ENCODE results near the gene DSC2. TPM values are rescaled to one million over a fixed set of nuclear protein-coding genes. Genes with fewer than 3 reads are reported as not detected.

DSC2 gene
- total and polyA plus RNA-seq, 2 of the 8 experiments (the other 6 are each of a cell fraction or from before 2014, with no cell fraction given), result 4.6 to 39.7 TPM

DNA sequence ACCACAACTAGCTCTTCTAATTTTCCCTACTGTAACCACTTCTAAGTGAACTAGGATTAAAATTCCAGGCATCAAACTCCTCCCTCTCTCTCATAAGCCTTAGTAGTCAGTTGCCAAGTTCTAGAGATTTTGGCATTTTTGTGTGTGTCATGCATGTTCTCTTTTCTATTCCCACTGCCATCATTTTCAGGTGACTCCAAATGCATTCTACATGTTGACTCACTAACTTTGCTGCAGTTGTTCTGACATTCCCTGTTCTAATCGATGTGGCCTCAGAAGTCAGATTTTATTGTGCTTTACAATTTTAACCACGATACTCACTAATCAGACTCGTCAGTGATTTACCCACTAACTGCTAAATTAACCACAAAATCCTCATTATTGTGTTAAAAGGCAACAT lies 47.1 kb upstream of the DSC2 start:
- FAIRE-seq (no peak), DNase-seq (ENCODE audit: low read depth in 1 of 2, low spot score in 2 of 2) (no peak)
- Histone ChIP-seq H3K79me1 (ENCODE audit: low read depth, low read length) (no peaks in the 10 kb centered on the region), H2BK20ac (ENCODE audit: low read length) (no peak overlapping the region), H3K56ac (replicated peaks; ENCODE audit: insufficient read length, low read depth, low read length) (no peak overlapping the region), H3K79me2 (ENCODE audit: control insufficient read depth in 1 of 2, insufficient read depth in 2 of 2, low read length in 2 of 2) (no peaks in the 10 kb centered on the region), H3K9me3 (ENCODE audit: insufficient read depth in 2 of 2, low read depth in 1 of 2, low read length in 1 of 2) (no peaks in the 10 kb centered on the region), H2BK120ac (replicated peaks; ENCODE audit: low read depth, low read length) (no peak overlapping the region), H3K36me3 (ENCODE audit: control insufficient read depth in 2 of 4, insufficient read depth in 4 of 4, low read length in 3 of 4) (no peaks in the 10 kb centered on the region), H3K18ac (ENCODE audit: extremely low read depth, low read length) (no peak overlapping the region), H4K5ac (ENCODE audit: insufficient read length, low read depth, low read length) (no peak overlapping the region), H3K9ac (replicated peaks in 1 of 4; ENCODE audit: extremely low read depth in 1 of 4, low read depth in 3 of 4, low read length in 3 of 4) (no peak overlapping the region), H3K23ac (ENCODE audit: insufficient read length) (no peak overlapping the region), H4K20me1 (replicated peaks in 1 of 2; ENCODE audit: control insufficient read depth in 1 of 2, insufficient read depth in 2 of 2, low read length in 2 of 2) (peaks cover 0 to 5% of the 10 kb centered on the region in 2 experiments), H3K4ac (replicated peaks; ENCODE audit: insufficient read length, low read depth, low read length) (no peak overlapping the region), H3K4me2 (ENCODE audit: insufficient read depth in 1 of 2, low read depth in 2 of 2, low read length in 2 of 2) (no peak overlapping the region), H3K4me1 (replicated peaks in 1 of 4; ENCODE audit: control insufficient read depth in 3 of 4, insufficient read depth in 4 of 4, low read length in 3 of 4) (no peaks in the 10 kb centered on the region), H2BK15ac (ENCODE audit: low read length) (no peak overlapping the region), H3K14ac (ENCODE audit: insufficient read length) (no peak overlapping the region), H3K27ac (ENCODE audit: low read depth, low read length) (no peak overlapping the region), H2AK5ac (ENCODE audit: low read depth, low read length) (no peak overlapping the region), H4K8ac (ENCODE audit: extremely low read depth, insufficient read depth, low read length) (no peak overlapping the region), H2AFZ (ENCODE audit: low read length) (0 out of 2 replicates have a peak overlapping the region, but pooled peaks have one; percentile 13), H2BK12ac (ENCODE audit: low read depth, low read length) (no peak overlapping the region), H3K27me3 (replicated peaks in 1 of 4; ENCODE audit: control insufficient read depth in 3 of 4, extremely low read depth in 1 of 4, insufficient read depth in 3 of 4, low read length in 3 of 4) (no peaks in the 10 kb centered on the region), H3K23me2 (ENCODE audit: low read depth, low read length) (peaks cover 8% of the 10 kb centered on the region; the same call in 1 of the 2 replicates), H4K91ac (replicated peaks; ENCODE audit: insufficient read length, low read length) (no peak overlapping the region), H3K4me3 (ENCODE audit: extremely low read depth in 1 of 4, insufficient read depth in 2 of 4, low read depth in 3 of 4, low read length in 4 of 4) (no peak overlapping the region), H2BK5ac (ENCODE audit: low read depth, low read length) (no peak overlapping the region)
- 68% methylated on average over 3 of the region's 3 CpGs; no CpG with 5 or more reads in 1 of the 2 experiments for WGBS, 2 experiments (ENCODE audit: extremely low coverage in 1 of 2, insufficient coverage in 1 of 2, insufficient read length in 1 of 2, insufficient replicate concordance in 2 of 2, low coverage in 1 of 2, low lambda C conversion rate in 2 of 2, missing lambda C conversion rate in 1 of 2)
- ChIA-PET POLR2A (ENCODE audit: partially characterized antibody) (no interaction called here), CTCF (ENCODE audit: partially characterized antibody) (no interaction called here)
- TF ChIP-seq, protein P1, sequence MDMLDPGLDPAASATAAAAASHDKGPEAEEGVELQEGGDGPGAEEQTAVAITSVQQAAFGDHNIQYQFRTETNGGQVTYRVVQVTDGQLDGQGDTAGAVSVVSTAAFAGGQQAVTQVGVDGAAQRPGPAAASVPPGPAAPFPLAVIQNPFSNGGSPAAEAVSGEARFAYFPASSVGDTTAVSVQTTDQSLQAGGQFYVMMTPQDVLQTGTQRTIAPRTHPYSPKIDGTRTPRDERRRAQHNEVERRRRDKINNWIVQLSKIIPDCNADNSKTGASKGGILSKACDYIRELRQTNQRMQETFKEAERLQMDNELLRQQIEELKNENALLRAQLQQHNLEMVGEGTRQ (IDR thresholded peaks at IDR 0.05; ENCODE audit: low read length), result no peak
- TF ChIP-seq, protein P2, sequence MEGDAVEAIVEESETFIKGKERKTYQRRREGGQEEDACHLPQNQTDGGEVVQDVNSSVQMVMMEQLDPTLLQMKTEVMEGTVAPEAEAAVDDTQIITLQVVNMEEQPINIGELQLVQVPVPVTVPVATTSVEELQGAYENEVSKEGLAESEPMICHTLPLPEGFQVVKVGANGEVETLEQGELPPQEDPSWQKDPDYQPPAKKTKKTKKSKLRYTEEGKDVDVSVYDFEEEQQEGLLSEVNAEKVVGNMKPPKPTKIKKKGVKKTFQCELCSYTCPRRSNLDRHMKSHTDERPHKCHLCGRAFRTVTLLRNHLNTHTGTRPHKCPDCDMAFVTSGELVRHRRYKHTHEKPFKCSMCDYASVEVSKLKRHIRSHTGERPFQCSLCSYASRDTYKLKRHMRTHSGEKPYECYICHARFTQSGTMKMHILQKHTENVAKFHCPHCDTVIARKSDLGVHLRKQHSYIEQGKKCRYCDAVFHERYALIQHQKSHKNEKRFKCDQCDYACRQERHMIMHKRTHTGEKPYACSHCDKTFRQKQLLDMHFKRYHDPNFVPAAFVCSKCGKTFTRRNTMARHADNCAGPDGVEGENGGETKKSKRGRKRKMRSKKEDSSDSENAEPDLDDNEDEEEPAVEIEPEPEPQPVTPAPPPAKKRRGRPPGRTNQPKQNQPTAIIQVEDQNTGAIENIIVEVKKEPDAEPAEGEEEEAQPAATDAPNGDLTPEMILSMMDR (IDR thresholded peaks at IDR 0.05; ENCODE audit: control extremely low read depth in 1 of 3, insufficient read depth in 1 of 3, low read depth in 1 of 3, low read length in 3 of 3), result no peak
- TF ChIP-seq TBP (IDR thresholded peaks at IDR 0.05; ENCODE audit: low read depth, low read length) (no peak), ASH2L (IDR thresholded peaks at IDR 0.05; ENCODE audit: low read length) (no peak), CEBPB (IDR thresholded peaks at IDR 0.05; ENCODE audit: low read depth, low read length) (no peak), BRCA1 (IDR thresholded peaks at IDR 0.05; ENCODE audit: low read depth, low read length) (no peak), TAF1 (IDR thresholded peaks at IDR 0.05; ENCODE audit: low read depth, low read length) (no peak), KDM4A (IDR thresholded peaks at IDR 0.05; ENCODE audit: low read depth, low read length, severe bottlenecking) (no peak)

All from H1 (cell line).